Stimulated activated memory B cell treated with anti-CD40 and anti-IgM and Interleukin-4, amounts not matched to agents 10 μg/mL and 1 μg/mL and 100 μg/mL, for 72 hours (primary cell): ENCODE data around the gene MRPS22.
"Not testable (repeated sequence)": the region's sequence is repeated elsewhere in the genome, so short reads cannot be mapped to it uniquely, and the experiment has no call there.

Source experiments
- ATAC-seq: fragments of 150-1000 bp; cut with Tn5 transposase; 2 replicates; pipeline ENCODE4 v1.10.0; 2021
- H3K27ac Mint-ChIP-seq: one replicate; pipeline ENCODE4 v1.8.0; 2022; ENCODE audit warnings: mild to moderate bottlenecking, mixed read lengths
- H3K27me3 Mint-ChIP-seq: one replicate; pipeline ENCODE4 v1.8.0; 2022; ENCODE audit warnings: mixed read lengths
- H3K36me3 Mint-ChIP-seq: one replicate; pipeline ENCODE4 v1.8.0; 2022; ENCODE audit warnings: mixed read lengths
- H3K4me1 Mint-ChIP-seq: one replicate; pipeline ENCODE4 v1.8.0; 2022; ENCODE audit warnings: mixed read lengths
- H3K4me3 Mint-ChIP-seq: one replicate; pipeline ENCODE4 v1.8.0; 2022; ENCODE audit warnings: mild to moderate bottlenecking, moderate library complexity, mixed read lengths
- H3K9me3 Mint-ChIP-seq: one replicate; pipeline ENCODE4 v1.8.0; 2022; ENCODE audit warnings: mixed read lengths

The MRPS22 gene

GRCh38 chr3:139342054-139342453, 1.8 kb upstream of the MRPS22 start:
- peaks cover 9% of the 10 kb centered on the region for H3K4me1 Mint-ChIP-seq
- peaks cover 23% of the 10 kb centered on the region for H3K27me3 Mint-ChIP-seq
- no peak overlapping the region for H3K27ac Mint-ChIP-seq
- H3K36me3 Mint-ChIP-seq = peaks cover 6% of the 10 kb centered on the region
- no peak overlapping the region for H3K4me3 Mint-ChIP-seq
- H3K9me3 Mint-ChIP-seq = peaks cover 4% of the 10 kb centered on the region
- no peak for ATAC-seq

GRCh38 chr3:139346771-139347170, 3.0 kb downstream of the MRPS22 start:
- Mint-ChIP-seq H3K4me1 (peaks cover 9% of the 10 kb centered on the region), H3K4me3 (no peak overlapping the region), H3K9me3 (peaks cover 4% of the 10 kb centered on the region), H3K36me3 (peaks cover 39% of the 10 kb centered on the region), H3K27me3 (no peaks in the 10 kb centered on the region), H3K27ac (no peak overlapping the region)
- ATAC-seq = no peak

GRCh38 chr3:139353920-139354556, 10.2 kb downstream of the MRPS22 start:
- no peak overlapping the region for H3K27ac Mint-ChIP-seq
- H3K4me1 Mint-ChIP-seq = peaks cover 17% of the 10 kb centered on the region
- no peak for ATAC-seq
- H3K9me3 Mint-ChIP-seq = no peaks in the 10 kb centered on the region
- no peaks in the 10 kb centered on the region for H3K27me3 Mint-ChIP-seq
- H3K4me3 Mint-ChIP-seq = no peak overlapping the region
- H3K36me3 Mint-ChIP-seq = peaks cover 62% of the 10 kb centered on the region

GRCh38 chr3:139354661-139355060, 10.8 kb downstream of the MRPS22 start:
- Mint-ChIP-seq H3K27me3 (no peaks in the 10 kb centered on the region), H3K36me3 (peaks cover 60% of the 10 kb centered on the region), H3K27ac (no peak overlapping the region), H3K9me3 (no peaks in the 10 kb centered on the region), H3K4me1 (peaks cover 17% of the 10 kb centered on the region), H3K4me3 (no peak overlapping the region)
- ATAC-seq = no peak

GRCh38 chr3:139355476-139355875, 11.7 kb downstream of the MRPS22 start:
- H3K27ac Mint-ChIP-seq = peak overlapping the region; percentile 4
- ATAC-seq = no peak
- peaks cover 67% of the 10 kb centered on the region for H3K36me3 Mint-ChIP-seq
- peaks cover 17% of the 10 kb centered on the region for H3K4me1 Mint-ChIP-seq
- H3K4me3 Mint-ChIP-seq = no peak overlapping the region
- no peaks in the 10 kb centered on the region for H3K27me3 Mint-ChIP-seq
- no peaks in the 10 kb centered on the region for H3K9me3 Mint-ChIP-seq

- no peak overlapping the region for H3K4me3 Mint-ChIP-seq
- H3K36me3 Mint-ChIP-seq = peaks cover 67% of the 10 kb centered on the region
- no peaks in the 10 kb centered on the region for H3K27me3 Mint-ChIP-seq
- H3K9me3 Mint-ChIP-seq = no peaks in the 10 kb centered on the region
- peak overlapping the region; percentile 4 for H3K27ac Mint-ChIP-seq
- no peak for ATAC-seq
- H3K4me1 Mint-ChIP-seq = peaks cover 17% of the 10 kb centered on the region
These were observed 12.1 kb downstream of the MRPS22 start for GRCh38 chr3:139355891-139356290.

GRCh38 chr3:139357899-139358298, 14.1 kb downstream of the MRPS22 start:
- Mint-ChIP-seq H3K27ac (peak overlapping the region; percentile 83), H3K9me3 (no peaks in the 10 kb centered on the region), H3K4me3 (no peak overlapping the region), H3K36me3 (peaks cover 66% of the 10 kb centered on the region), H3K27me3 (no peaks in the 10 kb centered on the region), H3K4me1 (peaks cover 13% of the 10 kb centered on the region)
- peak; percentile 83 for ATAC-seq

GRCh38 chr3:139358841-139359562, 15.2 kb downstream of the MRPS22 start:
- H3K27ac Mint-ChIP-seq = peak overlapping the region; percentile 83

GRCh38 chr3:139361276-139361675, 17.5 kb downstream of the MRPS22 start:
- peaks cover 7% of the 10 kb centered on the region for H3K4me1 Mint-ChIP-seq
- no peaks in the 10 kb centered on the region for H3K27me3 Mint-ChIP-seq
- peak overlapping the region; percentile 66 for H3K27ac Mint-ChIP-seq
- H3K4me3 Mint-ChIP-seq = no peak overlapping the region
- H3K36me3 Mint-ChIP-seq = peaks cover 78% of the 10 kb centered on the region
- ATAC-seq = no peak
- no peaks in the 10 kb centered on the region for H3K9me3 Mint-ChIP-seq

More at GRCh38 chr3:139358841-139359562, 15.2 kb downstream of the MRPS22 start:
- ATAC-seq = no peak
- Mint-ChIP-seq H3K4me1 (peaks cover 7% of the 10 kb centered on the region), H3K36me3 (peaks cover 65% of the 10 kb centered on the region), H3K9me3 (no peaks in the 10 kb centered on the region), H3K27me3 (no peaks in the 10 kb centered on the region), H3K4me3 (no peak overlapping the region)

- Mint-ChIP-seq H3K27ac (no peak overlapping the region), H3K36me3 (peaks cover 68% of the 10 kb centered on the region)
These were observed 20.7 kb downstream of the MRPS22 start for GRCh38 chr3:139364549-139364948.

GRCh38 chr3:139374099-139374498, 30.3 kb downstream of the MRPS22 start:
- Mint-ChIP-seq H3K27ac (no peak overlapping the region), H3K27me3 (no peaks in the 10 kb centered on the region), H3K4me3 (no peak overlapping the region), H3K9me3 (no peaks in the 10 kb centered on the region), H3K4me1 (no peaks in the 10 kb centered on the region), H3K36me3 (peaks cover 60% of the 10 kb centered on the region)
- ATAC-seq = no peak

More at GRCh38 chr3:139364549-139364948, 20.7 kb downstream of the MRPS22 start:
- Mint-ChIP-seq H3K27me3 (no peaks in the 10 kb centered on the region), H3K4me3 (no peak overlapping the region), H3K9me3 (no peaks in the 10 kb centered on the region), H3K4me1 (no peaks in the 10 kb centered on the region)
- ATAC-seq = no peak

- no peak overlapping the region for H3K27ac Mint-ChIP-seq
- H3K4me3 Mint-ChIP-seq = no peak overlapping the region
- H3K27me3 Mint-ChIP-seq = no peaks in the 10 kb centered on the region
- H3K9me3 Mint-ChIP-seq = no peaks in the 10 kb centered on the region
- ATAC-seq = no peak
- peaks cover 58% of the 10 kb centered on the region for H3K36me3 Mint-ChIP-seq
- peaks cover 6% of the 10 kb centered on the region for H3K4me1 Mint-ChIP-seq
These were observed 33.6 kb downstream of the MRPS22 start for GRCh38 chr3:139377378-139377777.

GRCh38 chr3:139378587-139379241, 34.9 kb downstream of the MRPS22 start:
- Mint-ChIP-seq H3K27me3 (no peaks in the 10 kb centered on the region), H3K9me3 (no peaks in the 10 kb centered on the region), H3K4me1 (peaks cover 6% of the 10 kb centered on the region), H3K4me3 (no peak overlapping the region), H3K27ac (no peak overlapping the region), H3K36me3 (peaks cover 52% of the 10 kb centered on the region)
- ATAC-seq = no peak

GRCh38 chr3:139380575-139380974, 36.8 kb downstream of the MRPS22 start:
- peaks cover 6% of the 10 kb centered on the region for H3K4me1 Mint-ChIP-seq
- no peak overlapping the region for H3K27ac Mint-ChIP-seq
- peaks cover 42% of the 10 kb centered on the region for H3K36me3 Mint-ChIP-seq
- no peak overlapping the region for H3K4me3 Mint-ChIP-seq
- no peak for ATAC-seq
- no peaks in the 10 kb centered on the region for H3K27me3 Mint-ChIP-seq
- no peaks in the 10 kb centered on the region for H3K9me3 Mint-ChIP-seq

- H3K36me3 Mint-ChIP-seq = peaks cover 35% of the 10 kb centered on the region
- not testable (repeated sequence) for H3K27me3 Mint-ChIP-seq, H3K9me3 Mint-ChIP-seq, H3K27ac Mint-ChIP-seq, H3K4me3 Mint-ChIP-seq, ATAC-seq
- peaks cover 21% of the 10 kb centered on the region for H3K4me1 Mint-ChIP-seq
These were observed 38.5 kb downstream of the MRPS22 start for GRCh38 chr3:139382291-139382690.
